HG02943 (cell line): Measurements from ENCODE around the gene SIGLEC15.
"Not testable (repeated sequence)": the region's sequence is repeated elsewhere in the genome, so short reads cannot be mapped to it uniquely, and the experiment has no call there.

ENCODE experiments used
- ATAC-seq: cut with Tn5 transposase; IDR thresholded peaks from one replicate; pipeline ENCODE4 v1.9.1; 2021; ENCODE audit warnings: mild to moderate bottlenecking, low read depth, moderate library complexity; ENCODE audit not compliant: unreplicated experiment

SIGLEC15 gene

DNA sequence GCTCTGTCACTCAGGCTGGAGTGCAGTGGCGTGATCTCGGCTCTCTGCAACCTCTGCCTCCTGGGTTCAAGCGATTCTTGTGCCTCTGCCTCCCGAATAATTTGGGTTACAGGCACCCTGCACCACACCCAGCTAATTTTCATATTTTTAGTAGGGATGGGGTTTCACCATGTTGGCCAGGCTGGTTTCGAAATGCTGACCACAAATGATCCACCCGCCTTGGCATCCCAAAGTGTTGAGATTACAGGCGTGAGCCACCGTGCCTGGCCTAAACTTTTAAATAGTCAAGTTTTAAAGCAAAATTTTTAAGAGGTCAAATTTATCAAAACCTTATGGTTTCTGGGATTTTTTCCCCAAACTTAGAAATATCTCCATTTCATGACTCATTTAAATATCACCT lies 6.7 kb upstream of the SIGLEC15 start:
- ATAC-seq, result not testable (repeated sequence)

DNA sequence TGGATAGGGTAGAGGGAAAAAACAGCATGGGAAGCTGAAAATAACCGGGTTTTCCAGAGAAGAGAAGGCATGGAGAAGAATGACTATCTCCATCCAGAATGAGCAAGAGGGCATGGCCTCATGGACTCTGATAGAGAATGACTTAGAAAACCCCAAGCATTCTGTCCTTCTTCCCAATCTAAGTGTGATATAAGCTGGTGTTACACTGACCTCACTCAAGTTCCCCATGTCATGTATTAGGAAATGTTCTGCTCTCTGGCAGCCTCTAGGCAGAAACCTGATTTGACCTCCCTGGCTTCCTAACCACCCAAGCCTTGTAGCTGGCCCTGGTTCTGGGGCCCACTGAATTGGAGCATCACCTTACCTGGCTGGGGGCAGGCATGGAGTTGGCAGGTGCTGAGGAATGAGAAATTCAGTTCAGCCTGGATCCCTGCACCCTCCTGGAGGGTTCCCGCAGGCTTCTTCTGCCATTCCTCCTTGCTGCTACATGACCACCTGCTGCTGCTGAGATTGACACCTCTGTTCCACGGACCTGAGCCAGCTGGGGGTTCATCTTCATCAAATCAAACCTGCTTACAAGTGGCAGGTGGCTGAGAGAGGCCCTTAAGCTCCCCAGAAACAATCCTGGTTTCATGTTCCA lies 5.2 kb upstream of the SIGLEC15 start:
- ATAC-seq, result no peak

DNA sequence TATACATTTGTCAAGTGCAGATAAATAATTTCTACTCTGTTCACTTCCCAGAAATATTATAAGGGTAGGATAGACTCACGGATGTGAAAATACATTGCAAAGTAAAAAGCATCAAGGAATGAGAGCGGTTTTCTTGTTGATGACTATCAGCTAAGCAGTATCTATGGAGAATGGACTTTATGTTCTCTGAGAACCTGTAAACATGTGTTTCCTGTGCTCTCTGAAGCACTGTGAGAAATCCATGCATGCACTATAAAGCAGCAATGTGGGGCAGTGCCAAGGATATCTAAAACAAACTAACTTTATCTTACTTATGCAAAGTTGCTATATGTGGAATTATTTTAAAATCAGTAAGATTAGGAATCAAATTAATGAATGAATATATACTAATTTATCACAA lies 4.4 kb upstream of the SIGLEC15 start:
- ATAC-seq, result no peak

DNA sequence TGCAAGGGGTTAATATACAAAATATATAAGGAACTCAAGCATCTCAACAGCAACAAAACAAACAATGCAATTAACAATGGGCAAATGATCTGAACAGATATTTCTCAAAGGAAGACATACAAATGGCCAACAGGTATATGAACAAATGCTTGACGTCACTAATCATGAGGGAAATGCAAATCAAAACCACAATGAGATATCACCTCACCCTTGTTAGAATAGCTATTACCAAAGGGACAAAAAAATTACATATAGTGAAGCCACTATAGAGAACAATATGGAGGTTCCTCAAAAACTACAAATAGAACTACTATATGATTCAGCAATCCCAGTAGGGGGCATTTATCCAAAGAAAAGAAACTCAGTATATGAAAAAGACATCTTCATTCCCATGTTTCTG lies 3.8 kb upstream of the SIGLEC15 start:
- no peak for ATAC-seq

DNA sequence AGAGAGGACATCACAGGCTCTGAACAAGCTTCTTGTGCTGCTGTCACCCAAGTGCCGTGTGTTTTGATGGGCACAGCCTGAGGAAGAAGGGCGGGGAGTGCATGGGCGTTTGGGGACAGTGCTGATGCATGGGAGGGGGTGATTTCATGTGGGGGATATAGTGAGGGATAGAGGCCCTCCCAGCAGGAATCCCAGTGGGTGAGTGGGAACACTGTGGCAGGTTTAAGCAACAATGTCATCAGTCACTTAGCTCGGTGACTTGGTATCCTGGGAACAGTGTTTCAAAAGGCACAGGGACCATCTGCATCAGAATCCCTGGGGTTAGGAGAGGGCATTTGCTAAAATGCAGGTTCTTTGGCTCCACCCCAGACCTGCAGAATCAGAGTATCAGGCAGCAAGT lies 609 bp downstream of the SIGLEC15 start:
- ATAC-seq, result no peak

DNA sequence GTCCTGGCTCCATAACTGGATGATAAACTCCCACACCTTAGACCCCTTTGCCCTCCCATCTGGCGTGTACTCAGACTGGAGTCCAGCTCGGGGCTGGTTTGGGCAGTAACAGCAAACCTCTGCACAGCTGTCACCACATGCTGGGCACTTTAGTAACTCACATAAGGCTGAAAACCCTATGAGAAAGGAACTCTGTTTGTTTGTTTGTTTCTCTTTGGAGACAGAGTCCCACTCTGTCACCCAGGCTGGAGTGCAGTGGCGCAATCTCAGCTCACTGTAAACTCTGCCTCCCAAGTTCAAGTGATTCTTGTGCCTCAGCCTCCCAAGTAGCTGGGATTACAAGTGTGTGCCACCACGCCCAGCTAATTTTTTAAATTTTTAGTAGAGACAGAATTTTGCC lies 1.2 kb downstream of the SIGLEC15 start:
- not testable (repeated sequence) for ATAC-seq

DNA sequence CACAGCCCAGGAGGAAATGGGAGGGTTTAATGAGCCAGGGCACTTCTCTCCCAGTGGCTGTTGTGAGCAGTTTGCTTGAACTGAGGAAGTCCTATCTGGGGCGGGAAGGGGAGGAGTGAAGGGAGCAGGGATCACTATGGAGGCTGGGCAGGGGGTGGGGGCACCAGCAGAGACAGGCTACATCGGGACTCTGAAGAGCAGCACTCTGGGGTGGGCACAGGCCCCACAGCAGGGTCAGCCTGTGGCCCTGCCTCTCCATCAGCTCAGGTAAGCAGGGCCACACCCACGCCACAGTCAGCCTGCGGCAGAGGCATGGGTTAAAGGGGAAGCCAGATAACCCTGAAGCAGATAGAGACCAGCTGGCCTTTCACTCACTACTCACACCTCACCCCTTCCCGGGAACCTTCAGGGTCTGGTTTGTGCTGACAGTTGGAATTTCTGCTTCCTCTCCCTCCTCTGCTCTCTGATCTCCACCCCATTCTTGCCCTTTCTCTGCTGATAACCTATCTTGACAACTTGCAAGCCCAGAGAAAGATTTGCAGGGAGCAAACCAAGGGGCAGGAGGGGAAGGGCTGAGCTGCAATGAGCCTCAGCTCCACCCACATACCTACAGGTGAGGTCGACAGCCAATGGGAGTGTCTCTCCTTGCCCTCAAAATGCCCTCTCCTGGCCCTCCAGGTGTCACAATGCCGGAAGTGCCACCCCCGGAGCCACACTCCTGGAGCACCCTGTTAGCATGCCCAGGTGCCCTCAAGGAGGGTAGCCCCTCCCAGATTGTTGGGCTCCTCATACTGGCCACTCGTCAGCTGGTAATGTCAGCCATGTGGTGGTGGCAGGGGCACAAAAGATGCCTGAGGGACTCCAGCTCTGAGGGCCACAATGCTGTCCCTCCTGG lies 3.7 kb downstream of the SIGLEC15 start:
- ATAC-seq, result no peak

DNA sequence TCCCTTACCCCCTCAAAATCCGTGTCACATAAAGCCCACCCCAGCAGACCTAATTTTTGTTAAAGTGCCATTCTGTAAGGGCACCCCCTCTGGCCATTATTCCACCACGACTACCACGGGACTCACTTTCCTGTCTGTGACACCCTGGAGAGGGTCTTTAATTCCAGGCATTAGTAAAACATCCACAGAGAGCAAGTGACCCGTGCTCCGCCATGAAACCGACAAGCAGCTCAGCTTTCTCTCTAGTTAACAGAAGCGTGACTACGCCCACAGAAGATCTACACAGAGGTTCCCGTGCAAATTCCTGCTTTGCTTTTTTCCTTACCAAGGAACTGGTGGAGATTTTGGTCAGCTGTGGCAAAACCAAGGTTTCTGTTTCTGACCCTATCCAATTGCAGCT lies 4.4 kb downstream of the SIGLEC15 start:
- ATAC-seq, result no peak

DNA sequence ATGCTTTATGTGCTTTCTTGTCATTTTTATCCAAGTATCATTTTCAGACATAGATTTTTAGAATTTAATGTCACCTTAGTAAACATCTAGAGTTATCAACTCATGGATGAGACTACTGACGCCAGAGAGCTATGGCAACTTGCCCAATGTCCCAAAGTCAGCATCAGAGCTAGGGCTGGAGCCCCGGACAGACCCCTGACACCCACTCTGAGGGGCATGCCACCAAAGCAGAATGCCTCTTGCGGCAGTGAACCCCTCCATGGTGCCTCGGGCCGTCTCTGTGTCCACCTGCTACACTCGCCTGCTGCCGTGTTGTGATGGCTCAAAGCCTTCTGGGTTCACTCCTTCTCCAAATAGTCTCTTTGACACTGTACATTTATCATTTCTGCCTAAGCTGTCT lies 5.4 kb downstream of the SIGLEC15 start:
- no peak for ATAC-seq

DNA sequence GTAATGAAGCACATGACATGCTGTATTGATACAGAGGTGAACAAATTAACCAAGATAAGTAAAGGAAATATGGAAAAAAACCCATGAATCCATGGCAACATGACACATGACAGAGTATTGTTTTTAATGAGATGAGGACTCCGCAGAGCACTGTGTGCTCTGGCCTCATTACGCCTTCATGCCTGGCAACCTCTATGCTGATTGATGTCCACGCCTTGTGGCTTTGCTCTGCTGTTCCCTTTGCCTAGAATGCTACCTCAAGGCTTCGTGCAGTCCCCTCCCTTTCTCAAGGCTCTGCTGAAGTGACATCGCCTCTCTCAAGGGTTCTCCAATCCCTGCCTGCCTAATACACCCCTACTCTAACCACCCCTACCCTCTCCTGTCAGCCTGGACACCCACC lies 8.4 kb downstream of the SIGLEC15 start:
- ATAC-seq, result no peak

DNA sequence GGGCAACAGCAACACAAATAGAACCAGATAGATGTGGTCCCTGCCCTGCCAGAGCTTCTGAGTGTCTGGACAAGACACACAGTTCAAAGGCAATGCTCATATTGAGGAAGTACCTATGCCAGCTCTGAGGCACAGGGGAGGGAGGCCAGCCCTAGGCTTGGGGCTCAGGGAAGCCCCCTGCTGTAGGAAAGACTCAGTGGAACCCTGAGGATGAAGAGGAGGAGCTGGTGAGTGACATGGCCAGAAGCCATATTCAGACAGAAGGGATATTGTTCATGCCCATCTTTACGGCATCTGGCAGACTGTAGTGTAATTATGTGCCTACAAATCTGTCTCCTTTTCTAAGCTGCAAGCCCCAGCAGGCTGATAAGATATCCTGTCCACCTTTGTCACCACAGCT lies 8.8 kb downstream of the SIGLEC15 start:
- ATAC-seq, result no peak

DNA sequence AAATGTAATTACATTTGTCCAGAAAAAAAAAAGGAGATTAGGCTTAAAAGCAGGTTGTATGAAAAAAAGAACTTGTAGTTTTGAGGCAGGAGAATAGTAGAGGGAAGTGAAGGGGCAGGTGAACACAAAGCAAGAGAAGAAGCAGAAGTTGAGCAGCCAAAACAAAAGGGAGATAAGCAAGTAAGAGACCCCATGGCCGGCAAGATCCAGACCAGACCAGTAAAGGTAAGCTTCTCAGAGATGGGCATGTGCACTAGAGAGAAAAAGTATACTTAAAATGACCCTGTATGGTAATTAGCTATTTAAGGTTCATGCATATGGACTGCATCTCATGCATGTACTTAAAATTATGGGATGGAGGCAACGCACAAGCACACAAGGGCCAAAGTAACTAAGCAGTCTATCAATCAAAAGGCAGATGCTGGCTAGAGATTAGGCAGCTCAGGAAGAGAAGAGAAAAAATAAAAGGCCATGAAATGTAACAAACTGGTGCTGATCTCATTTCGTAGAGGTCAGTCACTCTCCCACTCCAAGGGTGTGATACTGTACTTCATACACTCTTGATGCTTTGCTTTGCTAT lies 9.7 kb downstream of the SIGLEC15 start:
- ATAC-seq, result no peak

DNA sequence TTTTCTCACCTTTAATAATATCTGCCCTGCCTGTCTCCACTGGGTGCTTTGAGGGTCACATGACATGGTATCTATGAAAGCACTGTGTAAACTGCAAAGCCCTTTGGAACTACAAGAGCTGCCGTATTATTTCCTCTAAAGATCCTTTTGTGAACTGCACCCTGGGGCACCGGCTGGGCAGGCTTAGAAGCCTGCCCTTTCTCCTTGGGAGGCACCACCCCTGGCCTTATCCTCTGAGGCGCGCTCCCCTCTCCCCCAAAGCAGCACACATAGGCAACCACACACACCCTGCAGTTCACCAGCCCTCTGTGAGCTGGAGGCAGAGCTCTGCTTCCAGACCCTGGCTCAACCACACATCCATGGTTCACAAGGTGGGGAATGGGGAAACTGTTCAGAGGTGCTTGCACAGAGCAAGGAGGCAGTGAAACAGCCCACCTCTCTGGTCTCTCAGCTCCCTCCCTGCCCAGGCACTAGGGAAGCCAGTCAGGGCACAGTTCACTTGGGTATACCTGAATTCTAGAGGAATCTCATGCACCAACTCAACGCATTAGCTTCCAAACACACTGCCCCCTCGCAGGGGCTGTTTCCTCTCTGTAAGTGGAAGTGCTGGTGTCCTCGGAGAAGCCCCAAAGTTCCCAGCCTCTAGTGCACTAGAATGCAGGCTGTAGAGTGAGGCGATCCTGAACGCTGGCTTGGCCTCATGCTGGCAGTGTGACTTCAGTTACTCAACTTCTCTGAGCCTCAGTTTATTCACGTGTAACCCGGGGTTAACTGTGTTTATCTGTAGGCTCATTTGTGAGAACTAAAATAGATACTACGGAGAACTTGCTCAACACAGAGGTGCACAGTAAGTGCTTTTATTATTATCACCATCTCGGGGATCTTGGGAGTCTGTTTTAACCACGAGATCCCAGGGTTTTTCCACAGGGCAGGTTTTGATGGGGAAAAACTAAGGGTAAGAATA lies 11.0 kb downstream of the SIGLEC15 start:
- no peak for ATAC-seq

DNA sequence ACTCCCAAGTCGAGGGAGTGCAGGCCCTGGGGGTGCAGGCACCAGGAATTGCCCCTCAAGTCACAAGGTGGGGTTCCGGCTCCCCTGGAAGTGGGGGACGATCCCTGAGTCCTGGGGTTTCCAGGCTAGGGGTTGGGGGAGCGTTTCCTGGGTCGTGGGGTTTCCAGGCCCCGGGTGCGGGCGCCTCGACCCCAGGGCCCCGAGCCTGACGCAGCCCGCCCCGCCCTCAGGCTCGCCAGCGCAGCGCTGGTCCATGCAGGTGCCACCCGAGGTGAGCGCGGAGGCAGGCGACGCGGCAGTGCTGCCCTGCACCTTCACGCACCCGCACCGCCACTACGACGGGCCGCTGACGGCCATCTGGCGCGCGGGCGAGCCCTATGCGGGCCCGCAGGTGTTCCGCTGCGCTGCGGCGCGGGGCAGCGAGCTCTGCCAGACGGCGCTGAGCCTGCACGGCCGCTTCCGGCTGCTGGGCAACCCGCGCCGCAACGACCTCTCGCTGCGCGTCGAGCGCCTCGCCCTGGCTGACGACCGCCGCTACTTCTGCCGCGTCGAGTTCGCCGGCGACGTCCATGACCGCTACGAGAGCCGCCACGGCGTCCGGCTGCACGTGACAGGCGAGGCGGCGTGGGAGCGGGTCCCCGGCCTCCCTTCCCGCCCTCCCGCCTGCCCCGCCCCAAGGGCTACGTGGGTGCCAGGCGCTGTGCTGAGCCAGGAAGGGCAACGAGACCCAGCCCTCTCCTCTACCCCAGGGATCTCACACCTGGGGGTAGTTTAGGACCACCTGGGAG lies 12.0 kb downstream of the SIGLEC15 start:
- no peak for ATAC-seq

DNA sequence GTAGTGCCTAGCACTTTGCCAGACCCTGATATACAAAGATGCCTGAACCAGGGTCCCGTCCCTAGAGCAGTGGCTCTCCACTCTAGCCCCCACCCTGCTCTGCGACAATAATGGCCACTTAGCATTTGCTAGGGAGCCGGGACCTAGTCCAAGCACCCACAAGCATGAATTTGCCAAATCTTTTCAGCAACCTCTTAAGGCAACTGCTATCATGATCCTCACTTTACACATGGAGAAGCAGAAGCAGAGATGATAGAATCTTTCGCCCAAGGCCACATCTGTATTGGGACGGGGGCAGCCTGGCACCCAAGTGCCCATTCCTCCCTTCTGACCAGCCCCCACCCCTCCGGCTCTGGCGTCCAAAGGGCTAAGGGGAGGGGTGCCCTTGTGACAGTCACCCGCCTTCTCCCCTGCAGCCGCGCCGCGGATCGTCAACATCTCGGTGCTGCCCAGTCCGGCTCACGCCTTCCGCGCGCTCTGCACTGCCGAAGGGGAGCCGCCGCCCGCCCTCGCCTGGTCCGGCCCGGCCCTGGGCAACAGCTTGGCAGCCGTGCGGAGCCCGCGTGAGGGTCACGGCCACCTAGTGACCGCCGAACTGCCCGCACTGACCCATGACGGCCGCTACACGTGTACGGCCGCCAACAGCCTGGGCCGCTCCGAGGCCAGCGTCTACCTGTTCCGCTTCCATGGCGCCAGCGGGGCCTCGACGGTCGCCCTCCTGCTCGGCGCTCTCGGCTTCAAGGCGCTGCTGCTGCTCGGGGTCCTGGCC lies 13.0 kb downstream of the SIGLEC15 start:
- ATAC-seq, result no peak

DNA sequence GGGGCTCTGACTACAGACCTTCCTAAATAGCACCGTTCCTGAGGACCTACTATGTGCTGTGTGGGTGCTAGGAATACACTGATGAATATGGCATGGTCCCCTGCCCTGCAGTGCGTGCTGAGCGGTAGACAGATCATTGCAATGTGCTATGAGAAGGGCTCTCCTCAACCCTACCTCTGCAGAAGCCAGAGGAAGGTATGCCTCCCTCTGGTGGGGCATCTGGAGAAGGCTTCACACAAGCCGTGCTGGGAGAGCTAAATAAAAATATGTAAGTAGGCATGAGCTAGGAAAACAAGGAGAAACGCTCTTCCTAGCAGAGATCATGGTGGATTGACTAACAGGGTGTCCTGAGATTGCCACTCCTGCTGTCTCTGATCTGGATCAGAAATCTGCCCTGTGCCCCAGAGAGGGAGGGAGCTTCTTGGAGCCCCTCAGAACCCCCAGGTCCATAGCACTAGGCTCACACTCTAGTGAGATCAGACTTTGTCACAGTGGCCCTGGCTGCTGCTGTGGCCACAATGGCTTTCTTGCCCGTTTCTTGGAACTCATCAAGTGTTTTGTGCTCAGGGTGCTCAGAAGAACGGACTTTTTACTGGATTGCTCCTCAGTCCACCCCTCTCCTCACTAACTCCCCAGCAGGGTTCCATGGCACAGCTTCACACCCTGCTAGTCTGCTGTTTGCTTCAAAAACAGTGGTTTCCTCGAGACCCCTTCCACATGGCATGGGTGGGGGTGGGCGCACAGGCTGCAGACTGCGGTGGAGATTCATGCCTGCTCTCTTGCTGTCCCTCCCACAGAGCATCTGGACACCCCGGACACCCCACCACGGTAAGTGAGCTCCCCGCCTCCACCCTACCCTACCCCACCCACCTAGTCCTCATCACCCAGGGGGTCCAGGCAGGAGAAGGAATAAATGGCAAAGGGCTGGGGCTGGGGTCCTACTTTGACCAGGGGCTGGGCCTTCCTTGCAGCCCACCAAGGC lies 14.2 kb downstream of the SIGLEC15 start:
- no peak for ATAC-seq

DNA sequence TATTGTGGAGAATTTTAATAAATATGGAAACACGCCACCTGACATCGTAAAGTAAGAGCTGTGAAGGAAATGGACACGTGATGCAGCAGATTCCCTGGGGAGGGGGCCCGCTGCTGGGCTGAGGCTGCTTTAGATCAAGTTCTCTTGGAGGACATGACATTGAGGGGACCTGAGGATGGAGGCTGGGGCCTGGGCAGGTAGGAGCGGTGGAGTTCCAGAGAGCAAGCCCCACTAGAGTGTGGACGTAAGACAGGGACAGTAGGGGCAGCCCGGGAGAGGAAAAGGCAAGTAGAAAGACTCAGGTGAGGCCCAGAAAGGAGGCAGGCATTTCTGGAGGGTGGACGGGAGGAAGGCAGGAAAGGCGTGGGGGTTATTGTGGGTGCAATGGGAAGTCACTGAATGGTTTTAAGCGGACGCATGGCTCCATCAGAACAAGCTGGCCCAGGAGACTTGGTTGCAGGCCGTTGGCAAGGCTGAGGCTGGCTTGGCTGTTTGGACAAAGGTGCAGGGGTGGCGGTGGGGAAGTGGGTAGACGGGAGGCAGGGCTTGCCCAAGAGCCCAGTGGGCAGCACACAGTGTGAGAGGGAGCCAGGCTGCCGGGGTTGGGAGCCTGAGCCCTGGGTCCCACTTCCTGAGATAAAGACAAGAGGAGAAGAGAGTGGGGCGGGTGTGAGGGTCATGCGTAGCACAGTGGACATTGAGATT lies 15.7 kb downstream of the SIGLEC15 start:
- ATAC-seq, result no peak
